Activated naive CD4-positive, alpha-beta T cell treated with anti-CD3 and anti-CD28 coated beads, Interleukin-2, amount 50 U/mL, for 16 hours (primary cell): ENCODE results near the gene SEC14L1.
"Not testable (repeated sequence)": the region's sequence is repeated elsewhere in the genome, so short reads cannot be mapped to it uniquely, and the experiment has no call there.

ENCODE experiments used
- DNase-seq: peaks from one replicate; pipeline ENCODE4 v3.0.0-alpha.2; 2020

Gene SEC14L1

GRCh38 chr17:77246110-77247047 lies 105.6 kb downstream of the SEC14L1 start:
- no peak for DNase-seq

GRCh38 chr17:77247048-77247541 lies 106.3 kb downstream of the SEC14L1 start:
- DNase-seq: peak; percentile 90

- no peak for DNase-seq
Observed at GRCh38 chr17:77247609-77248008, 106.8 kb downstream of the SEC14L1 start.

- no peak for DNase-seq
Observed at GRCh38 chr17:77248216-77249114, 107.7 kb downstream of the SEC14L1 start.

GRCh38 chr17:77251622-77252183 lies 110.9 kb downstream of the SEC14L1 start:
- DNase-seq: no peak

- DNase-seq: not testable (repeated sequence)
Observed at GRCh38 chr17:77252306-77252705, 111.5 kb downstream of the SEC14L1 start.

GRCh38 chr17:77253611-77254051 lies 112.9 kb downstream of the SEC14L1 start:
- DNase-seq: no peak

GRCh38 chr17:77254951-77255825 lies 114.4 kb downstream of the SEC14L1 start:
- DNase-seq: no peak

- DNase-seq: not testable (repeated sequence)
Observed at GRCh38 chr17:77255970-77256369, 115.2 kb downstream of the SEC14L1 start.

- DNase-seq: no peak
Observed at GRCh38 chr17:77256710-77257109, 115.9 kb downstream of the SEC14L1 start.

GRCh38 chr17:77257169-77257568 lies 116.4 kb downstream of the SEC14L1 start:
- DNase-seq: no peak

- DNase-seq: no peak
Observed at GRCh38 chr17:77257596-77258458, 117.1 kb downstream of the SEC14L1 start.

- DNase-seq: no peak
Observed at GRCh38 chr17:77258638-77259037, 117.9 kb downstream of the SEC14L1 start.

GRCh38 chr17:77264617-77265230 lies 124.0 kb downstream of the SEC14L1 start:
- no peak for DNase-seq

GRCh38 chr17:77266213-77266612 lies 125.4 kb downstream of the SEC14L1 start:
- no peak for DNase-seq
